CD4-positive, alpha-beta T cell treated with Interleukin-2 at 100 ng/mL for 4 hours (primary cell): Measurements from ENCODE around the gene ACAN.
A peak's percentile ranks its signal among the peaks of the same experiment; 100 is the strongest.

Source experiments
- DNase-seq: peaks from one replicate; pipeline ENCODE4 v3.0.0-alpha.2; 2020; ENCODE audit warnings: low spot score

The ACAN gene

GRCh38 chr15:88878720-88879184 lies 75.5 kb downstream of the ACAN start:
- DNase-seq, result peak; percentile 15

GRCh38 chr15:88880944-88881740 lies 77.9 kb downstream of the ACAN start:
- no peak for DNase-seq

GRCh38 chr15:88881775-88882174 lies 78.5 kb downstream of the ACAN start:
- DNase-seq, result no peak

GRCh38 chr15:88882785-88883184 lies 79.5 kb downstream of the ACAN start:
- DNase-seq, result no peak

GRCh38 chr15:88887068-88887580 lies 83.9 kb downstream of the ACAN start:
- no peak for DNase-seq

- DNase-seq, result no peak
Observed at GRCh38 chr15:88888719-88889118, 85.5 kb downstream of the ACAN start.

GRCh38 chr15:88890495-88890894 lies 87.3 kb downstream of the ACAN start:
- no peak for DNase-seq

- DNase-seq, result no peak
Observed at GRCh38 chr15:88891540-88892254, 88.5 kb downstream of the ACAN start.

- DNase-seq, result peak; percentile 87
Observed at GRCh38 chr15:88894348-88894818, 91.1 kb downstream of the ACAN start.

GRCh38 chr15:88894819-88895767 lies 91.9 kb downstream of the ACAN start, which contains the start of gene HAPLN3:
HAPLN3 (minus strand) TSS chr15:88895544; CDS start chr15:88887298, 8,246 bp downstream.
- peak; percentile 58 for DNase-seq

GRCh38 chr15:88896333-88897033 lies 93.2 kb downstream of the ACAN start:
- DNase-seq, result no peak

GRCh38 chr15:88897142-88897455 lies 93.9 kb downstream of the ACAN start:
- DNase-seq, result no peak

- DNase-seq, result peak; percentile 83
Observed at GRCh38 chr15:88897456-88898194, 94.4 kb downstream of the ACAN start.

- no peak for DNase-seq
Observed at GRCh38 chr15:88898736-88899135, 95.5 kb downstream of the ACAN start.

GRCh38 chr15:88899251-88899650 lies 96.0 kb downstream of the ACAN start:
- no peak for DNase-seq

GRCh38 chr15:88900309-88900981 lies 97.2 kb downstream of the ACAN start:
- DNase-seq, result no peak

- DNase-seq, result no peak
Observed at GRCh38 chr15:88900982-88901418, 97.8 kb downstream of the ACAN start.

GRCh38 chr15:88901508-88902220 lies 98.4 kb downstream of the ACAN start:
- DNase-seq, result no peak

GRCh38 chr15:88902221-88902835 lies 99.1 kb downstream of the ACAN start:
- DNase-seq, result no peak
